A673 (cell line): ENCODE data around the gene LYZ.

ENCODE experiments used
- EZH2 ChIP-seq: fragments of 200-600 bp; sonication (generic); IDR thresholded peaks from 2 replicates; pipeline ENCODE4 v1.6.1; 2017; ENCODE audit warnings: borderline replicate concordance, low read depth, mild to moderate bottlenecking, mixed read lengths, antibody characterized with exemption, low read length; ENCODE audit not compliant: poor library complexity, severe bottlenecking
- TF ChIP-seq, protein P1 (sequence below): fragments of 300-800, 200-600 bp; sonication (generic); conservative IDR thresholded peaks from 2 replicates; pipeline ENCODE4 v1.5.1; 2017; ENCODE audit warnings: low read depth, mild to moderate bottlenecking, antibody characterized with exemption, low read length, moderate library complexity, mixed read lengths

DNA sequence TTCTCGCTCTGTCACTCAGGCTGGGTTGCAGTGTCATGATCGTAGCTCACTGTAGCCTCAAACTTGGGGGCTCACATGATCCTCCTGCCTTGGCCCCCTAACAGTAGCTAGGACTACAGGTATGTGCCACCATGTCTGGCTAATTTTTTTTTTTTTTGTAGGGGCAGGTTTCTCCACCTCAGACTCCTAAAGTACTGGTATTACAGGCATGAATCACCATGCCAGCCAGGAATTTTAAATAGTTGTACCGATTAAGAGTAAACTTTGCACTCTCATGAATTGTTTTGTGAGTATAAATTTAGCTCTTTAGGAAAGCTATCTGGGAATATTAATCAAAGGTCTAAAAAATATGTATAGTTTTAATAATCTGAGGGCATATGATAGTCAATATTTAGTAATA lies 36.9 kb downstream of the LYZ start:
- TF ChIP-seq, protein P1, sequence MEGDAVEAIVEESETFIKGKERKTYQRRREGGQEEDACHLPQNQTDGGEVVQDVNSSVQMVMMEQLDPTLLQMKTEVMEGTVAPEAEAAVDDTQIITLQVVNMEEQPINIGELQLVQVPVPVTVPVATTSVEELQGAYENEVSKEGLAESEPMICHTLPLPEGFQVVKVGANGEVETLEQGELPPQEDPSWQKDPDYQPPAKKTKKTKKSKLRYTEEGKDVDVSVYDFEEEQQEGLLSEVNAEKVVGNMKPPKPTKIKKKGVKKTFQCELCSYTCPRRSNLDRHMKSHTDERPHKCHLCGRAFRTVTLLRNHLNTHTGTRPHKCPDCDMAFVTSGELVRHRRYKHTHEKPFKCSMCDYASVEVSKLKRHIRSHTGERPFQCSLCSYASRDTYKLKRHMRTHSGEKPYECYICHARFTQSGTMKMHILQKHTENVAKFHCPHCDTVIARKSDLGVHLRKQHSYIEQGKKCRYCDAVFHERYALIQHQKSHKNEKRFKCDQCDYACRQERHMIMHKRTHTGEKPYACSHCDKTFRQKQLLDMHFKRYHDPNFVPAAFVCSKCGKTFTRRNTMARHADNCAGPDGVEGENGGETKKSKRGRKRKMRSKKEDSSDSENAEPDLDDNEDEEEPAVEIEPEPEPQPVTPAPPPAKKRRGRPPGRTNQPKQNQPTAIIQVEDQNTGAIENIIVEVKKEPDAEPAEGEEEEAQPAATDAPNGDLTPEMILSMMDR: no peak
- no peak for TF ChIP-seq EZH2
